ENCODE data around the gene BRIP1.

GRCh38 chr17:61806081-61806828 lies 57.1 kb downstream of the BRIP1 start:
- no peak for TF ChIP-seq CTCF (IDR thresholded peaks at IDR 0.05)
- no peak for TF ChIP-seq ZFX (IDR thresholded peaks at IDR 0.05; ENCODE audit: borderline replicate concordance)
